ENCODE results near the gene SLC9A3.

The SLC9A3 gene

DNA sequence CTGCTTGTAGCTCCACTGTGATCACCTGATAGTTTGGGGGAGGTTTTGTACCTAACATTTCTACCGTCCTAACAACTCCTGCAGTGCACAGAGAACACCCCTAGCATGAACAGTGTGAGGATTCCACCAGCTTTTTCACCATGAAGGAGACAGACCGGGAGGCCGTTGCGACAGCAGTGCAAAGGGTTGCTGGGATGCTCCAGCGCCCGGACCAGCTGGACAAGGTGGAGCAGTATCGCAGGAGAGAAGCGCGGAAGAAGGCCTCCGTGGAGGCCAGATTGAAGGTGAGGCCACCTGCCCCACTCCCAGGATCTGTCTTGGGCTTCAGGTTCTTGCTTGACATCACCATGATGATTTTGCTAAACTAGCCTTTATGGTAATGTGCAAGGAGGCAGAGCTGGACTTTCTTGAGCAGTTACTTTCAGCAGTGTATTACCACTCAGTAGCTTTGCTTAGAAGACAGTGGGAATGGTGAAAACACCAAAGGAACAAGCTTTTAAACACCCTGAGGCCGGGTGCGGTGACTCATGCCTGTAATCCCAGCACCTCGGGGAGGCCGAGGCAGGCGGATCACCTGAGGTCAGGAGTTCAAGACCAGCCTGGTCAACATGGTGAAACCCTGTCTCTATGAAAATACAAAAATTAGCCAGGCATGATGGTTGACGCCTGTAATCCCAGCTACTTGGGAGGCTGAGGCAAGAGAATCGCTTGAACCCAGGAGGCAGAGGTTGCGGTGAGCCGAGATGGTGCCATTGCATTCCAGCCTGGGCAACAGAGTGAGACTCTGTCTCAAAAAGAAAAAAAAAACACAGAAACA lies 78.0 kb downstream of the SLC9A3 start:
- DNase-seq (ENCODE audit: low read depth in 1 of 2, low spot score in 1 of 2), result no peak

DNA sequence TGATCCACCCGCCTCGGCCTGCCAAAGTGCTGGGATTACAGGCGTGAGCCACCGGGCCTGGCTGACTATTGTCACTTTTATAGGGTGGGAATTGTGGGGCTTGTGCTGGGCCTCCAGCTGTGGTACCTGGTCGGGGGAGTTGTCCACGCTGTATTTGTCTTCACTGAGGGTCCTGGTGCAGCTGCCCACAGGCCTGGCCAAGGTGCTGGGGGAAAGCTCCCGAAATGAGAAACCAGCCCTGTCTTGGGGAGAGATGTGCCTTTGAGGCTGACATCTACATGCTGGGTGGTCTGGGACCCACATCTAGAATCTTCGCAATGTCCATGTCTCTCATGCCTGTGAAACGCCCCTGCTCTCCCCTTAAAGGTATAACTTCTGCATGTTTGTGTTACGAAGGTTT lies 78.7 kb downstream of the SLC9A3 start:
- DNase-seq (ENCODE audit: low read depth in 1 of 2, low spot score in 1 of 2), result no peak

DNA sequence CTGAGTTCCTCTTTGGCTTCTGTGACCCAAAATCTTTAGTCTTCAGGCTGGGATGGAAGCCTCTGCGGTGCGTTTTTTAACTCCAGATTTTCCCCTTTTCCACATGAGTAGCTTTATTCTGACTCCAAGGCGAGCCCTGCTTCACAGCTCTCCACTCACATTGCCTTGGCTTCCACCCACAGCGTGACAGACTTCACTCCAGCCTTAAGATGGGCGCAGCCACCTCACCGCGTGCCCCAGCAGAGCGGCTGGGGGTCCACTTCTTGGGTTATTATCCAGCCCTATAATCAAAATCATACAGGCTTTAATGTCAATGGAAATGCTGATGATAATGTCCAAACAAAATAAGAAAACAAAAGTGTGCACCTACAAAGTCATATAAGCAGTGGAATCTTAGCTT lies 80.0 kb downstream of the SLC9A3 start:
- DNase-seq (ENCODE audit: low read depth in 1 of 2, low spot score in 1 of 2), result no peak

DNA sequence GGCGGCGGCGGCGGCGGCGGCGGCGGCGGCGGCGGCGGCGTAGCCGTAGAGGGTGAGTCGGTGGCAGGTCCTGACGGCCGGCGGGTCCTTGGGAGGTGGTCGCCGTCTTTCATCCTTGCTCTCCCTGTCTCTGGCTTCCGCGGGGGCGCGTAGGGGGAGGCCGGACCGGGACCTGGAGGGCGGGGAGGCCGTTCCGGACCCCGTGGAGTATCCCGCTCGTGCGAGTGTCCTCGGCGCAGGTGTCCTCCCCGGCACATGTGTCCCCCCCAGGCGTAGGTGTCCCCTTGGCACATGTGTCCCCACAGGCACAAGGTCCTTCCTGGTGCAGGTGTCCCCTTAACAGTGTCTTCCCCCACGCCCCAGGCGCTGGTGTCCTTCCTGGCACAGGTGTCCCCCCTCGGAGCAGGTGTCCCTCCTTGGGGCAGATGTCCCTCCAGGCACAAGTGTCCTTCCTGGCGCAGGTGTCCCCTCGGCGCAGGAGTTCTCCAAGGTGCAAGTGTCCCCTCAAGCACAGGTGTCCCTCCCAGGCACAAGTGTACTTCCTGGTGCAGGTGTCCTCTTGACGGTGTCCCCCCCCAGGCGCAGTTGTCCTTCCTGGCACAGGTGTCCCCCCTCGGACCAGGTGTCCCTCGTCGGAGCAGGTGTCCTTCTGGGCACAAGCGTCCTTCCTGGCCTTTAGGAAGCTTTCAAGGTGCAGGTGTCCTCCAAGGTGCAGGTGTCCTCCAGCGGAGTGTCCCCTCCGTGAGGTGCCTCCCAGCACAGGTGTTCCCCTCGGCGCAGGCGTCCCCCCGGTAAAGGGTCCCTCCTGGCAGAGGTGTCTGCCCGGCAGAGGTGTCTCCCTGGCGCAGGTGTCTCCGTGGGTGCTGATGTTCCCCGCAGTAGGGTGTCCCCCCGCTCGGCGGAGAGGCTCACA lies 80.8 kb downstream of the SLC9A3 start:
- DNase-seq (ENCODE audit: low read depth in 1 of 2, low spot score in 1 of 2), result no peak

DNA sequence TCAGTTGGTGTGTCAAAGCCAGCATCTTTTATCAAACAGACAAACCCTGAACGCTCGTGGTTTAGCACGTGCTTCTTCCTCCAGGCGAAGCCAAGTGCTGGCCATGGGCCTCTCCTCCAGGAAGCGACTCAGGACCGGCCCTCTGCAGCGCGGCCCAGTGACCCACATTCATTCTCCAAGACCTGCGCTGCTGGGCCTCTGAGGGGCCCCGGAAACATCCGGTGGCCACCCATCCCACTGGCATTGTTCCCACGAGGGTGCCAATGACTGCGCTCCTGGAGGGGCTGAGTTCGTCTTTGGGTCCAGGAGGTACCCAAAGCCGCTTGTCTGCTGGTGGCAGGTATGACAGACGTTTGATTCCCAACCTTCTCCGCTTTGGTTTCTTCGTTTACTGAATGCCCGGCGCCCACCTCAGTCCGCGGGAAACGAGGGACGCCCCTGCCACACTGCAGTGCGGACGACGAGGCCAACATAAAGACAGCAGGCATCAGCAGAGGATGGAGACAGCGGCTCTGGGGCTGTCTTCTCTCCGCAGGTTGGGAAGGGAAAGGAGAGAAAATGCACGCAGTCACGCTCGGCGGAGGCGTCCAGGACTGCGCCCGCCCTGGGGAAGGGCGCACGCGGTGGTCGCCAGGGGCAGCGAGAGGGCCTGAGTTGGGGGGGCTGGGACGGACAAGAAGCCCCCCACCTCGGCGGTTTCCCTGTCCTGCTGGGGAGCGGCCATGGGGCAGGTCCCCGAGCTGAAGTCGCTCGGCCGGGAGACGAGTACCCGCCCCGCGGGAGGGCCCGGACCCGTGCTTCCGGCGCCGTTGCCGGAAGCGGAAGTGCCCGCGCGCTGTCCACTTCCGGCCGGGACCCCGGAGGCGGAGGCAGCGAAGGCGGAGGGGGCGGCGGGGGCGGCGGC lies 81.7 kb downstream of the SLC9A3 start, which contains the start of gene EXOC3:
EXOC3 (plus strand) TSS at position 842 of the 904 bp plus-strand sequence. CDS start 3,030 bp downstream, outside the sequence.
- peak; percentile 60 to 66 for DNase-seq (ENCODE audit: low read depth in 1 of 2, low spot score in 1 of 2)

DNA sequence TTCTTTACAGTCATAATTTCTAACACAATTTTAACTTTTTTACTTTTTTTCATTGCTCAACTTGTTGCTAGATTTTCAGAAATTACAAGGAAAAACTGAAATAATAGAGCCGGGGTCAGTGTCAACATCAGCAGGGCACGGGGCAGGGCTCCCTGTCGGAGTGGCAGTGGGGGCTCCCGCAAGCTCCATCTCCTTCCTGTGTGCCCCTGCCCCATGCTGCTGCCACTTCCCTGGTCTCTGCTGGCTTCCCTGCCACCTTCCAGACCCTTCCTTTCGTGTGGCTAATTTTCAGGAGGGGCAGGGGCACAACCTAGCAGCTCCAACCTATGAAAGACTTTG lies 82.3 kb downstream of the SLC9A3 start:
- no peak for DNase-seq (ENCODE audit: low read depth in 1 of 2, low spot score in 1 of 2)

DNA sequence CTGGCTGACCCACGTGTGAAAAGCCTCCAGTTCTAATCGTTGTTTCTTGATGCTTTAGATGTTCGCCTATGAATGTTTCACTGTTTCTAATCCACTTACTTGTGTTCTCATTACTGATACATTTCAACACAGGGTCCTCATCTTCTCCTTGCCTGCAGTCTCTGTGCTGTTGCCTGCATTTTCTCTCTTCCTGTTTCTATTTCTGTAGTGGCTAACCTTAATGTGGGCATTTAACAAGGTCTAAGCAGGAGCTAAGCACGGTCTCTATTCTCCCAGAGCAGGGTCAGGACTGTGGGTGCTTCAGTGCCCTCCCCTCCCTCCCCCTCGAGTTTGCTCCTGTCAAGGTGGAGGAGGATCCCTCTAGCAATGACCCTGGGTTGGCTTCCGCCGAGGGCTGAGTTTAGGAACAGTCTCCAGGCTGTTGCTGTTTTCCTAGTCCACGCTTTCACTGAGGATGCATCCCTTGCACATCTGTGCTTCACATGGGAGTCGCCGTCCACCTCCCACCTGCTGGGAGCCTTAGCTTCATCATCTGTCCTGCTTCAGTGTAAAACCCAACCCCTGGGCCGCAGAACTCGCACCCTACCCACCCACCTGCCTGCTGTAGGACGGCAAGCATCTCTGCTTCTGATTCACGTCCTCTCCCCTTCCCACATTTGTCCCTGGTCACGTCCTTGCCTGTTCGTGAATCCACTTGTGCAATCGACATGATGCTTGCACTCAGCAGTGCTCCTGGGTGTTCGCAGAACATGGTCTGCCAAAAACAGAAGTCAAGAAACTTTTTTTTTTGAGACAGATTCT lies 83.6 kb downstream of the SLC9A3 start:
- no peak for DNase-seq (ENCODE audit: low read depth in 1 of 2, low spot score in 1 of 2)

DNA sequence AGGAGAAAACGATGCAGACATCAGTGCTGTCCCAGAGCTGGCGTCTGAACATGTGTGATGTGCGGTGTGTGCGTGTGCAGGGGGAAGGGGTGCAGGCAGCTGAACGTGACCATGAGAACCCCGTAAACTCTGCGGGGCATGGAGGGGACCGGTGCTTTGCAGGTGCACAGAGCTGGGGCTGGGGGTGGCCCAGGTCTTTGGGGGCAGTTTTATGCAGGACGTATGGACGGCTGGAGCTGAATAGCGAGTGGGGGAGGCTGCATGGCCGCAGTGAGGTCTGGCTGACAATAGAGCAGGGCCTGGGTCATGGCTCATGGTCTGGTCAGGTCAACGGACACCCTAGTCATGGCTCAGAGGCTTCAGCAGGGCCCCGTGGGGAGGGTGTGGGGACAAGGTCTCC lies 84.6 kb downstream of the SLC9A3 start:
- DNase-seq (ENCODE audit: low read depth in 1 of 2, low spot score in 1 of 2), result no peak

DNA sequence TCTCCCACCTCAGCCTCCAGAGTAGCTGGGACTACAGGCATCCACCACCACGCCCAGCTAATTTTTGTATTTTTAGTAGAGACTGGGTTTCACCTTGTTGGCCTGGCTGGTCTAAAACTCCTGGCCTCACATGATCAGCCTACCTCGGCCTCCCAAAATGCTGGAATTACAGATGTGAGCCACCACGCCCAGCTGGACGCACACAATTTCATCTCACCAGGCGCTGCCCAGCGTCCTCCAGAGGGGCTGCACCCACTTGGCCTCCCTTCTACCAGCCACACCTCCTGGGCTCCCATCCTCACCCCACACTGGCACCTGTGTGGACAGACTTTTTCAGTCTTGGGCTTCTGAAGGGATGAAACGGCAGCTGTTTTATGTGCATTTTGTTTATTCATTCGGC lies 85.1 kb downstream of the SLC9A3 start:
- DNase-seq (ENCODE audit: low read depth in 1 of 2, low spot score in 1 of 2), result no peak

DNA sequence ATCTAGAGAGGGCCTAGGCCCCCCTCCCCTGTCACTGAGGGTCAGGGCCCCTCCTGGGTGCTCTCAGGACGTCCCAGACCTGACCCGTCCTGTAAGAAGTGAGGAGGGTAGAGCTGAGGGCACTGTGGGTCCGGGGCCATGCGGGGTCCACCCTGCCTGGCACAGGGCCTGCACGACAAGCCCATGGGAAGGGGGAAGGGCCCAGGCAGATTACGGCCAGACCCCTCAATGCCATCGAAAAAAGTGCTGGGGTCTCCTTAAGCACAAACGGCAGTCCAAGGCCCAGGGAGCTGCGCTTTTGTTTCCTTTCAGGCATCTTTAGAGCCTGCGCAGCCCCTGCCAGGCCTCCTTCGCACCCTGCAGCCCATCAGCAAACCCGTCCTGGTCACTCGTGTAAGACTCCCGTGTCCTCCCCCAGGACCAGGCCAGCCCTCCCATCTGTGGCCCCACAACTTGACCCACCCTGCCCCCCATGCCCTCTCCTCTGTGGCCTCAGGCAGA lies 85.7 kb downstream of the SLC9A3 start:
- no peak for DNase-seq (ENCODE audit: low read depth in 1 of 2, low spot score in 1 of 2)

DNA sequence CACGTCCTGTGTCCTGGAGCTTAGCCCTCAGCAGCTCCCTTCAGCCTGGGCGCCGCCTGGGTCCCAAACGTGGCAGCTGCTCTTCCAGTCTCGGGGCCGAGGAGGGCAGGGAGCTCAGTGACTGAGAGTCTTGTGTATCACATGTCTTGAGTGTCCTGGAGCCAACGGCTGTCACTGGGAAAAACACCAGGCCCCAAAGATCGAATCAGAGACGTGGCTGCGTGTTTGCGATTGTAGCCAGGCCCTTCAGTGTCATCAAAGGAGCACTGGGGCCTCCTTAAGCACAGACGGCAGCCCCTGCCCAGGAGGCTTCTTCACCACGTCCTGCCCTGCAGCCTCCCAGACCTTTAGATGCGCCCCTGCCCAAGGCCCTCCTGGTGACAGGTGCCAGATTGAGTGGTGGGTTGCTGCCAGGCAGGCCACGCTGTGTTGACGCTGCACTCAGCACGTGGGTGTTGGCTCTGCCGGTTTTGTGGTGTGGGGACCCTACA lies 86.9 kb downstream of the SLC9A3 start:
- no peak for DNase-seq (ENCODE audit: low read depth in 1 of 2, low spot score in 1 of 2)

DNA sequence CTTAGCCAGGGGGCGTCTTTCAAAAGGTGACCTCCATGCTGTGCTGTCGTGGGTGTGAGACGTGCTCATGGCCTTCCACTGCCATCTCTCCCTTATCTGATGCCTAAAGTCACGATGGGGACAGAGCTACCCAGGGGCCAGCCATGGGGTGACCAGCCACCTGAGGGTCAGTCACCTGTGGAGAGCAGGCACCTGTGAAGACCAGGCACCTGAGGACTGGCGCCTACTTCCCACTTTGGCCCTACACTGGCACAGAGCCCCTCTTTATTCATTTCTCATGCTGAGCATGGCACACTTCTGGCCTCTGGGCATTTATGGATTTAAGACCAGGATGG lies 87.6 kb downstream of the SLC9A3 start:
- DNase-seq (ENCODE audit: low read depth in 1 of 2, low spot score in 1 of 2), result no peak

DNA sequence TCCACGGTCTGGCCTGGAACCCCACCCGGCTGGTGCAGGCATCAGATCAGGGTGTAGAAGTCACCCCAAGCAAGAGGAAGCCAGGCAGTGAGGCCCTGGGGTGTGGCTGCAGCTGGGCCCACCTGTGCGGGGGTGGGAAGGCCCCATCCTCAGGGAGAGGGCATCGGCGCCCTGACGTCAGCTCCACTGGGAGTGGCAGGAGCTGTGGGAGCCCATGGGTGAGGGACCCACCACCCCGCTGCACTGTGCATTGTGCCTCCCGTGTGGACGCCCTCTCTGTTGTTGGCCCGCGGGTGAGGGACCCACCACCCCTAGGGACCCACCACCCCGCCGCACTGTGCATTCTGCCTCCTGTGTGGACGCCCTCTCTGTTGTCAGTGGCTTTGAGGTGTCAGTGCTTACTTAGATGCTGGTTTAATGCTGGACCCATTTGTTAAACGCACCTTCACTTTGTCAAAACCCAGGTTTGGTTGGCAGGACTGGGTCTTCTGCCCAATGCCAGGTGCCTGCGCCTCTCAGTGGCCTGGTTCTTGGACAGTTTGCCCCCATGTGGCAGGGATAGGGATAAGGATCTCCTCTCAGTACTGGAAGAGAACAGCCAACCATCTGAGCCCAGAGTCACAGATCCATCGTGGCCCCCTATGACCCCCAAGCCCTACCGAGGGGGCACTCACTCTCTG lies 88.1 kb downstream of the SLC9A3 start:
- no peak for DNase-seq (ENCODE audit: low read depth in 1 of 2, low spot score in 1 of 2)

DNA sequence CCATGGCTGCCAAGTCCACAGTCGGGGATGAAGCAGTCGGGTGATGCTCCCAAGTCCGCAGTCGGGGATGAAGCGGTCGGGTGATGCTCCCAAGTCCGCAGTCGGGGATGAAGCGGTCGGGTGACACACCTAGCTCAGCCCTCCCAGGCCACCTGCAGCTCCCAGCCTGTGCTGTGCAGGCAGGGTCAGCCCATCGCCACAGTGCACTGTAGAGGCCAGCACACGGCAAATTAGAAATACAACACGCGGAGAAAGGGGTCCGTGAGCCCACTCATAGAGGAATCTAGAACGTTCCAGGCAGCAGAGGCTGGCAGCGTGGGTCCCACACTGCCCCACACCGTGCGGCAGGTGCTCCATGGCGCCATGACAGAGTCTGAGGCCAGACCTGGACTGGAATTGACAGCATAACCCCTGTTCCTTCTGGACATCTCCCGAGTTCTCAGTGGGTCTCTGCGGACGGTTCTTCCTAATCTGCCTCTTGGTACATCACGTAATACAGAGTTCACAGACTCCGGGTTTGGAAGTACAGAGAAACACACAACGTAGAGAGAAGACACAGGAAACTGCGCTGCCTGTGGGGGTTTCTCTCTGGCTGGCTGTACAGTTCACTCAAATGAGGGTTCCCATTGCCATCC lies 89.0 kb downstream of the SLC9A3 start:
- DNase-seq (ENCODE audit: low read depth in 1 of 2, low spot score in 1 of 2), result no peak

DNA sequence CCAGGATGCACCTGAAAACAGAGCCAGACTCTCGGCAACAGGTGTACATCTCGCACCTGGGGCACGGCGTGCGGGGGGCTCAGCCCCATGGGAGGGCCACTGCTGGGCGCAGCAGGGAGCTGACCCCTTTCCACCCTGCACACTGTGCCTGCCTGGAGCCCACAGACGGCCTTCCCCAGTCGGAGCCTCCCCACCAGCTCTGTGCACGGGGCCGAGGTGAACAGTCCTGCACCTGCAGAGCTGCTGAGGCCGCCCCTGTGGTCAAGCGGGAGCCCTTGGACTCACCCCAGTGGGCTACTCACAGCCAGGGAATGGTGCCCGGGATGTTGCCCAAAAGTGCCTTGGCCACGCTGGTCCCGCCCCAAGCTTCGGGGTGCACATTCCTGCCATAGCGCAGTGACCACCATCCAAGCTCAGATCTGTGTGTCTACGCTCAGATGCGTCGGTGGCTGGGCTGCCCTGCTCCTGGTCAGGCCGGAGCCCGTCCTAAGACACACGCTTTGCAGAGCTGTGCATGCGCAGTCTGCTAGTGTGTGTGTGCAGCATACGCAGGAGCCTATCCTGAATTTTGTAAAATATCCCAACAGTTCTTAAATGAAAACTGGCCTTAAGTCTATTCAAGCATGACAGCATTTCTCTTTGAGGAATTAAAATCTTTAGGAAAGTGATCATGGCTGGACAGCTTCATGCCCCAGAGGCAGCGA lies 89.7 kb downstream of the SLC9A3 start:
- no peak for DNase-seq (ENCODE audit: low read depth in 1 of 2, low spot score in 1 of 2)

DNA sequence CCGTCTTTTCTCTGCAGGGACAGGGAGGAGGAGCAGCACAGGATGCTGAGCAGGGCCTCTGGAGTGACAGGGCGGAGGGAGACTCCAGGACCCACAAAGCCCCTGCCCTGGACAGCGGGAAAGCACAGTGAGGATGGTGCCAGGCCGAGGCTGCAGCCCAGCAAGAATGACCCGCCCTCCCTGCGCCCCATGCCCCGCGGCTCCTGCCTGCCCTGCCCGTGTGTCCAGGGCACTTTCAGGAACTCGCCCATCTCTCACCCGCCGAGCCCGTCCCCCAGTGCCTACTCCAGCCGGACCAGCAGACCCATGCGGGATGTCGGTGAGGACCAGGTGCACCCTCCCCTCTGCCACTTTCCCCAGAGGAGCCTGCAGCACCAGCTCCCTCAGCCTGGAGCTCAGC lies 90.4 kb downstream of the SLC9A3 start:
- DNase-seq (ENCODE audit: low read depth in 1 of 2, low spot score in 1 of 2), result no peak

DNA sequence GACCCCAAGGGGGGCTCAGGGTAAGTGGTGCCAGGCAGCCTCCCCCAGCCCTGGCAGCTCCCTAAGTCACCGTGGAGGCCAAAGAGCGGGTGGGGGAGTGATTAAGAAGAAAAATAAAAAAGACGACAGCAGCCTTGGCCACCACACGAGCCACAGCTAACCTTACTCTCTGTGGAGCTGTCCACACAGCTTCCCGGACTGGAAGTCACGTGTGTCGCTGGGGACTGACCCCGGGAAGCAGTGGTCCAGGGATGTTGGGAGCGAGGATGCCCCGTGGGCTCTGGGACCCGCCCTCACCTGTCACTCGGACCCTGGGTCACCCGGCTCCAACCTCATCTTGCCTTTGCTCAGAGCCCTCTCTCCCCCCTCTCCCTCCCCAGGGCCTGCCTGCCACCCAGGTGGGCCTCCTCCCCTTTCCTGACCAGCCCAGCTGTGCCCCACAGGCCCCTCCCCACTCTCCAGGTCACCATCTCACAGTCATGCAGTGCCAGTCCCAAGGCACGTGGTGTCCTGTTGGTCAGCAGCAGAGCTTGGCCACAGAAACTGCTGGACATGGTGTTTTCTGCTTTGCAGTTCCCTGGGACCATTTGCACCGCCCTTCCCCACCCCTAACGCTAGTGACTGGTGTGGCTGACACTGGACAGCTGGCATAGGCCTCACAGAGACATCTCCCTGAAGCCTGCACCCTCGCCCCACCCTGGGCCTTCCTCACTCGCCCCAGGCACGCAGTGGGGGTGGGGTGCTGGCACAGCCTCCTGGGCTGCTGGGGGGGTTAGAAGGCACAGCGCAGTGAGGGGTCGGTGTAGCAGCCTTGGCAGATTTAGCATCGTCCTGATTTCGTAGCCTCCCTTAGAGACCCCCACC lies 91.1 kb downstream of the SLC9A3 start:
- DNase-seq (ENCODE audit: low read depth in 1 of 2, low spot score in 1 of 2), result no peak

Measured in activated CD4-positive, alpha-beta T cell treated with anti-CD3 and anti-CD28 coated beads, Interleukin-2, amount 50 U/mL, for 24 hours (primary cell).